NCI-H510A (cell line): Measurements from ENCODE around the gene ELOVL5.
"Not testable (repeated sequence)": the region's sequence is repeated elsewhere in the genome, so short reads cannot be mapped to it uniquely, and the experiment has no call there.

Experiments used
- DNase-seq: peaks from one replicate; lab custom pipeline; 2025; lab: John Stamatoyannopoulos, UW

The ELOVL5 gene

GRCh38 chr6:53348371-53349208 is at the start of gene ELOVL5:
Gene ELOVL5 (minus strand): TSS chr6:53348950. CDS start chr6:53295699, 53,251 bp downstream.
- DNase-seq: peak; percentile 99

DNA sequence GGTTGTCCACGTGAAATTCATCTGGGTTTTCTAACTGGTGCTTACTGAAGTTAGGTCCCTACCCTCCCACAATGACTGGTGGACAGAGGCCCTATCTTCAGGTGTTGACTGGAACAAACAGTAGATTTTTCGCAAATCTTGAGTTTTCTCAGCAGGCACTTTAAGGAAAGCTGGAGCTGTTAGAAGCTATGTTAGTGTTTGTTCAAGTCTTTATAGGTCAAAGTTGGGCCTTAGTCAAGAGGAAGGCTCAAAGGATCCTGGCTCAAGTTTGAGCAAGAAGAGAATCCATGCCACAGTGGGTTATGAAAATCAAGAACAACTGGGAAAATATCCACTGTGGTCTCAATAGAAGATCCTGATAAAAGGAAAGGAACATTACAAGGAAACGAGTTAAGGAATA is 48.5 kb upstream of the ELOVL5 start:
- DNase-seq: no peak

DNA sequence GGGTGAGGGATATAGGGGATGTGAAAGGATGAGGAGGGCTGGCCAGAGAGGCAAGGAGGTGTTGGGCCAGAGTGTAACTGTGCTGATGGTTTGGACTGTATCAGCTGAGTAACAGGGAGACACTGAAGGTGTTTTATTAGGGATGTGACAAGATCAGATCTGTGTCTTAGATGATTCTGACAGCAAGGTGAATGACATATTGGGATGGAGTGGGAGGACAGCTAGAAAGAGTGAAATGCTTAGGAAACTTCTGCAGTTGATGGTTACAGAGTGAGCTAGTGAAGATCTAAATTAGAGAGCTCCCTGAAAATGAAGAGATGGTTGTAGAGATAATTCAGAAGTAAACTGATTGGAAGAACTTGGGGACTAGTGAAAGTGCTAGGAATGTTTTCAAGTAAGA is 47.2 kb upstream of the ELOVL5 start:
- no peak for DNase-seq

- no peak for DNase-seq
Measured at GRCh38 chr6:53394704-53395103, 46.0 kb upstream of the ELOVL5 start.

- DNase-seq: no peak
Measured at GRCh38 chr6:53391170-53391569, 42.4 kb upstream of the ELOVL5 start.

GRCh38 chr6:53390010-53390409 is 41.3 kb upstream of the ELOVL5 start:
- no peak for DNase-seq

DNA sequence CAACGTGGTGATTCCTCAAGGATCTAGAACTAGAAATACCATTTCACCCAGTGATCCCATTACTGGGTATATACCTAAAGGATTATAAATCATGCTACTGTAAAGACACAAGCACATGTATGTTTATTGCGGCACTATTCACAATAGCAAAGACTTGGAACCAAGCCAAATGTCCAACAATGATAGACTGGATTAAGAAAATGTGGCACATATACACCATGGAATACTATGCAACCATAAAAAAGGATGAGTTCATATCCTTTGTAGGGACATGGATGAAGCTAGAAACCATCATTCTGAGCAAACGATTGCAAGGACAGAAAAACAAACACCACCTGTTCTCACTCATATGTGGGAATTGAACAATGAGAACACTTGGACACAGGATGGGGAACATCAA is 39.9 kb upstream of the ELOVL5 start:
- not testable (repeated sequence) for DNase-seq

DNA sequence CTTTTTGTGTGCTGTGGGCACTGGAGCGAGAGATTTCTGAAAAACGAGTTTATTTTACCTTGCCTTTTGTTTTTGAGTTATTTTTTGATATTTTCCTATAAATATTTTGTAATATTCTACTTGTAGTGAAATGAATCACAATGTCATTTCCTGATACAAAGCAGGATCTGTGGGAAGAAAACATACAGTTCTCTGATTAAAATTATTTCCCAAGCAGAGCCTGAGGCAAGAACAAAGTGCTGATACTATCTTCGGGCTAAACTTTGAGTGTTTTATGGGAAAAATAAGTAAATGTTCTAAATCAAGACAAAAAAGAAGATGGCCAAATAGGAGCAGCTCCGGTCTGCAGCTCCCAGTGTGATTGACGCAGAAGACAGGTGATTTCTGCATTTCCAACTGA is 33.7 kb upstream of the ELOVL5 start:
- DNase-seq: no peak

DNA sequence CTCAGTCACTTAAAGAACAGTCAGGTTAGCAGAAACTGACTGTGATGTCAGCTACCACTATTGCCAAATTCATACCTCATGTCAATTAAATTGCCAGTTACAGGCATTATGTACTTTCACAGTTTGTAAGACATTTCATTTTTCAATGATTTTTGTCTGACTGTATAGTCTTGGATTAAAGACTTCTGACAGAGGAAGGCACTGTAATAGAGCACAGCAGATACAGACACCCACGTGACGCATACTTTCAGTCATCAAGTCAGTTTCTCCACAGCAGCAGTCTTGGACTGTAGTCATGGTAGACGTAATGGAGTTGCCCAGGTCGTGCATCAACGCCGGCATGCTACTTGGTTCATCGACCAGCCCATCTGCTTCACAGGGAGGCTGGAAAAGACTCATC is 29.5 kb upstream of the ELOVL5 start:
- DNase-seq: no peak

DNA sequence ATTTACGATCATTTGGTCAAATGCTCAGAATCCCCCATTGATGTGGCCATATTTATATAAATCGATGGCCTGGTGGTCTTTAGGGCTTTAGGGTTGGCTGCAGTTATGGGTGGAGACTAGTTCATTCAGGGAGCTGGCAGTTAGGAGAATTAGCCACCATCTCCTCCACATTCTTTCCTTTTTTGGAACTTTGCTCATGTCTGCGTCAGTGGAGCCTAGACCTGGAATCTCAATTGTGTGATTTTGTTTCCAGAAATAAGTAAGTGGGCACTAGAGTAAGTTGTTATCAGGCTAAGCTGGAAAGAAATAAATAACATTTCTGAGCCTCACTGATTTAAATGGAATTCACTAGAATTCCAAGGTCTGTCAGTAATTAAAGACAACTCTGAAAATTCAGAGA is 29.0 kb upstream of the ELOVL5 start:
- DNase-seq: no peak

GRCh38 chr6:53377289-53377688 is 28.5 kb upstream of the ELOVL5 start:
- DNase-seq: no peak

DNA sequence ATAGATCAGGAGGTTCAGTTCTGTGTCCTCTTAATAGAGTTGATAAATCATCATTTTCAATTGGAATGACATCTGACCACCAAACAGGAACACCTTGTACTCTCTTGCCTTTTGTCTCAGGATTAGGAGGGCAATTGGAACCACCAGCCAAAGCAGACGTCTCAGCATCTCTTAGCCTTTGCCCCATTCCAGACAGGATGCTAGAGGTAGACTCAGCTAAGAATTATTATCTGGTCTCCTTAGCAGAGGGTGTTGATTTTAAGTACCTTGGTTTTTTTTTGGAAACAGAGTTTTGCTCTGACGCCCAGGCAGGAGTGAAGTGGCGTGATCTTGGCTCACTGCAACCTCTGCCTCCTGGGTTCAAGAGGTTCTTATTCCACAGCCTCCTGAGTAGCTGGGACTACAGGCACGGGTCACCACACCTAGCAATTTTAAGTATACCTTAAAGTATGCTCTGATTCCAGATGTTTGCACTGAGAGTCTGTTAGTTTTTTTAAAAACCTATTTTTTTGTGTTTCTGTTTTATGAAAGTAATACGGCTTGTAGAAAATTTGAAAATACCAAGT is 28.0 kb upstream of the ELOVL5 start:
- no peak for DNase-seq

GRCh38 chr6:53375847-53376246 is 27.1 kb upstream of the ELOVL5 start:
- DNase-seq: no peak

DNA sequence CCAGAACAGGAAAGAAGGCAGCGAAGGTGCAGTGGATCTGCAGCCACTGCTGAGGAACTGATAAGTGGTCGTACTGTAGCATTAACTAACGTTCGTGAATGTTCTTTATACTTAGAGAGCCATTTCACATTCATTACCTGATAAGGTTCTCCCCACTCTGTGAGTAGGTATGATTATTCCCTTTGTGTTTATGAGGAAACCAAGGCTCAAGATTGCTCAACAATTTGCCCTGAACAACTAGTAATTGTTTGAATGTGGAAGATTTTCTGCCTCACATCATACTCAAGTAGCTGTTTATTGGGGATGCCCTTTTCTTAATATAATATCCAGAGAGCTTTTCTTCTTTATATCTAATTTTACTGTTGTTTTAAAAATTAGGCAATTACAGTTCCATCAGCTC is 24.9 kb upstream of the ELOVL5 start:
- DNase-seq: no peak

DNA sequence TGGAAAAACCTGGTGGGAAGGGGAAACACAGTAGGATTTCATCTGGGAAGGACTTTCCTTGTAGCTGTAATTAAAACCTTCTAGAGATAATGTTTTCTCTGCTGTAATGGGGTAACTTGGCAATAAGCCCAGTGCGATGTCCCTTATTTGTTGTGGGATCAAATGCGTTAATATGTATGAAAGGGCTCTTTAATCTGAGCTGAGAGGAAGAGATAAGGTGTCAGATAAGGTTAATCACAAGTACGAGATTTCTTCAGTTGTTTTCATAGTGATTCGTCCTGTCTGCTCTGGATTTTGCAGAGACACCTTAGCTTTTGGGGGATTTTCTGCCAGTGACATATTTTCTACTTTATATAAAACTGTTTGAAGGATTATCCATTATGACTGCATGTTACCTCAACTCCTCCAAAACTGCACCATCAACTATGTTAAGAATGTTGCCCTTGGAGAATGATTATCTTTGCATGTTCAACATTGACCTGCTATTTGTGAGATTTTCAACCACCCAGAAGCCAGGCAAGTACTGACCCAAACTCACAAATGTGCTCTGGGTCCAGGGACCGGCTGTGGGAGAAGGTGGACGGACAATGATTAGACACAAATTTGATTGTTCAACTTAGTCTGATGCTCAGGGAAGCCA is 21.2 kb upstream of the ELOVL5 start:
- DNase-seq: no peak

- DNase-seq: no peak
Measured at GRCh38 chr6:53369051-53369450, 20.3 kb upstream of the ELOVL5 start.

DNA sequence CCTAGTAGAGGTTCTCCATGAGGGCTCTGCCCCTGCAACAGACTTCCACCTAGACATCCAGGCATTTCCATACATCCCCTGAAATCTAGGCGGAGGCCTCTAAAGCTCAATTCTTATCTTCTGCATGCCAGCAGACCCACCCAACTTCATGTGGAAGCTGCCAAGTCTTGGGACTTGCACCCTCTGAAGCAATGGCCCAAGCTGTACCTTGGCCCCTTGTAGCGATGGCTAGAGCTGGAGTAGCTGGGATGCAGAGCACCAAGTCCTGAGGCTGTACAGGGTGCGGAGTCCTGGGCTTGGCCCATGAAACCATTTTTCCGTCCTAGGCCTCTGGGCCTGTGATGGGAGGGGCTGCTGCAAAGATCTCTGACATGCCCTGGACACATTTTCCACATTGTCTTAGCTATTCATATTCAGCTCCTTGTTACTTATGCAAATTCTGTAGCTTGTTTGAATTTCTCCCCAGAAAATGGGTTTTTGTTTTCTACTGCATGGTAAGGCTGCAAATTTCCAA is 17.4 kb upstream of the ELOVL5 start:
- DNase-seq: no peak

DNA sequence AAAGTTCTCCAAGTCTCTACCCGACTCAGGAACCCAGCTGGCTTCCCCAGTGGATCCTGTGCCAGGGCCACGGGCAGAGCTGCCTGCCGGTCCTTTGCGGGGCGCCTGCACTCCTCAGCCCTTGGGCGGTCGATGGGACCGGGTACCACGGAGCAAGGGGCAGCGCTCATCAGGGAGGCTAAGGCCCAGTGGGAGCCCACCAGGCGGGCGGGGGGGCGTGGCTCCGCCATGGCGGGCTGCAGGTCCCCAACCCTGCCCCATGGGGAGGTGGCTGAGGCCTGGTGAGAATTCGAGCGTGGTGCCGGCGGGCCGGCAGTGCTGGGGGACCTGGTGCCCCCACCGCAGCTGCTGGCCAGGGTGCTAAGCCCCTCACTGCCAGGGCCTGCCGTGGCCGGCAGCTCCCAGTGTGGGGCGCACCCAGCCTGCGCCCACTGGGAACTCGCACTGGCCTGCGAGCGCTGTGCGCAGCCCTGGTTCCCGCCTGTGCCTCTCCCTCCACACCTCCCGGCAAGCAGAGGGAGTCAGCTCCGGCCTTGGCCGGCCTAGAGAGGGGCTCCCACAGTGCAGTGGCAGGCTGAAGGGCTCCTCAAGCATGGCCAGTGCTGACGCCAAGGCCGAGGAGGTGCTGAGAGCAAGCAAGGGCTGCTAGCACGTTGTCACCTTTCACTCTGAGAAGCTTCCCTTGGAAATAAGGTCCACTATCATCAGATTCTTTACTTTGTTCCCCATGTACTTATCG is 14.8 kb upstream of the ELOVL5 start:
- no peak for DNase-seq

DNA sequence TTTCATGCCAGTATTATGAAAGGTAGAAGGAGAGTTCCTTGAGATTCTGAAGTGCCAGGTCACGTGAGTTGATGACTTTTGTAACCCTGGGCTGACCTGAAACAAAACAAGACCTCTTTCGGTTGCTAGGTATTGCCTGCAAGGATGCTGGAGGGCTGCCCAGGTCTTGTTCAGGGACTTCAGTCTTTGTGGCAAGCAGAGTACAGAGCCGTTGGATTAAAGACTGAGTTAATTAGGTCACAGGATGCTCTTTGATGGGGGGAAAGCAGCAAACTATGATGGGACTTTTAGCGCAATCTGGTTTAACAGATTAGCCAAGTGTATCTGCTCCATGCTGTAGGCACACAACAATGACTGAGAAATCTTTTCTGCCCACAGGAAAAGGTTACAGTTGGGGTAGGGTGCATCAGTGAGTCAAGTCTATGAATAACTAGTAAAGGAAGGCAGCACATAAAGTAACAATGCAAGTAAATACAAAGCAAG is 12.8 kb upstream of the ELOVL5 start:
- DNase-seq: no peak

- DNase-seq: no peak
Measured at GRCh38 chr6:53360093-53360912, 11.6 kb upstream of the ELOVL5 start.

DNA sequence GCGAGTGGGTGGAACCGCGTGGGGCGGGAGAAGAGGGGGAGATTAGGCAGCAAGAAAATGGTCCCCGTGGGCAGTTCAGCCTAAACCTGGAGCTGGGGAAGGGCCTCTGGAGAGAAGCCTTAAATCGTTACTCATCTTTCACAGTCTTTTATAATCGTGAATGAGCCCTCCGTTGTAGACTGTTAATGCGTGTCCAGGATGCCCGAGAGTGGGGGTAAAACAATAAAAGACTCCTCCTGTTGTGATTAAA is 11.0 kb upstream of the ELOVL5 start:
- DNase-seq: no peak
